ENCODE data around the gene POLE. TPM values are rescaled to one million over a fixed set of nuclear protein-coding genes. Genes with fewer than 3 reads are reported as not detected.

Gene POLE
- polyA plus RNA-seq, 1 of the 3 experiments (the other 2 are of a cell fraction) = 20.1 TPM

GRCh38 chr12:132603240-132604150, 83.6 kb downstream of the POLE start:
- Histone ChIP-seq H3K9ac (no peak overlapping the region), H4K20me1 (ENCODE audit: insufficient read depth) (no peaks in the 10 kb centered on the region), H2AFZ (ENCODE audit: low read depth) (no peak overlapping the region), H3K4me3 (ENCODE audit: low read depth in 2 of 2, low read length in 1 of 2) (no peak overlapping the region; a peak in 1 of 4 replicates), H3K9me3 (no peaks in the 10 kb centered on the region), H3K79me2 (ENCODE audit: insufficient read depth) (no peaks in the 10 kb centered on the region), H3K4me1 (ENCODE audit: control insufficient read depth in 1 of 2, insufficient read depth in 2 of 2, low read depth in 1 of 2, low read length in 1 of 2) (peaks cover 0 to 22% of the 10 kb centered on the region in 2 experiments; a peak in 1 of 4 replicates), H3F3A (replicated peaks; ENCODE audit: insufficient read depth) (peaks cover 17% of the 10 kb centered on the region), H3K4me2 (no peak overlapping the region), H3K27me3 (ENCODE audit: insufficient read depth) (peaks cover 63% of the 10 kb centered on the region), H3K36me3 (replicated peaks in 1 of 2; ENCODE audit: control insufficient read depth in 1 of 2, insufficient read depth in 2 of 2, low read length in 1 of 2) (no peaks in the 10 kb centered on the region), H3K27ac (ENCODE audit: low read depth in 2 of 2, low read length in 1 of 2) (no peak overlapping the region), H3K9me2 (no peaks in the 10 kb centered on the region)
- peak; percentile 62 for DNase-seq
- no peak for TF ChIP-seq RAD21 (IDR thresholded peaks at IDR 0.05; ENCODE audit: low read length)
- no peak for TF ChIP-seq CHD2 (IDR thresholded peaks at IDR 0.05; ENCODE audit: low read length, partially characterized antibody)
- TF ChIP-seq MEF2A (IDR thresholded peaks at IDR 0.05; ENCODE audit: borderline replicate concordance, low read depth) = no peak
- TF ChIP-seq NRF1 (IDR thresholded peaks at IDR 0.05; ENCODE audit: low read depth, low read length) = no peak
- TF ChIP-seq RFX5 (IDR thresholded peaks at IDR 0.05; ENCODE audit: low read length) = no peak
- no peak for TF ChIP-seq YY1 (IDR thresholded peaks at IDR 0.05; ENCODE audit: low read depth)
- no peak for TF ChIP-seq RXRA (IDR thresholded peaks at IDR 0.05; ENCODE audit: borderline replicate concordance, low read depth)
- TF ChIP-seq IRF3 (IDR thresholded peaks at IDR 0.05; ENCODE audit: low read depth, low read length) = no peak
- no peak for TF ChIP-seq SIN3A (IDR thresholded peaks at IDR 0.05; ENCODE audit: borderline replicate concordance, low read depth, low read length)
- TF ChIP-seq, protein P1, sequence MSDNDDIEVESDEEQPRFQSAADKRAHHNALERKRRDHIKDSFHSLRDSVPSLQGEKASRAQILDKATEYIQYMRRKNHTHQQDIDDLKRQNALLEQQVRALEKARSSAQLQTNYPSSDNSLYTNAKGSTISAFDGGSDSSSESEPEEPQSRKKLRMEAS (IDR thresholded peaks at IDR 0.05; ENCODE audit: low read depth) = no peak
- no peak for TF ChIP-seq MXI1 (IDR thresholded peaks at IDR 0.05; ENCODE audit: low read depth, low read length)
- no peak for TF ChIP-seq FOXM1 (IDR thresholded peaks at IDR 0.05; ENCODE audit: low read depth)
- no peak for TF ChIP-seq REST (IDR thresholded peaks at IDR 0.05; ENCODE audit: low read depth, low read length)
- no peak for TF ChIP-seq EZH2phosphoT487 (IDR thresholded peaks at IDR 0.05; ENCODE audit: borderline replicate concordance, low read depth)
- no peak for TF ChIP-seq TAF1 (IDR thresholded peaks at IDR 0.05; ENCODE audit: borderline replicate concordance, low read depth, low read length)
- no peak for TF ChIP-seq RCOR1 (IDR thresholded peaks at IDR 0.05; ENCODE audit: low read length)
- TF ChIP-seq TCF12 (IDR thresholded peaks at IDR 0.05) = no peak
- no peak for TF ChIP-seq USF1 (IDR thresholded peaks at IDR 0.05; ENCODE audit: borderline replicate concordance, low read depth)
- TF ChIP-seq GABPA (IDR thresholded peaks at IDR 0.05; ENCODE audit: low read depth) = no peak
- TF ChIP-seq NFIC (IDR thresholded peaks at IDR 0.05; ENCODE audit: borderline replicate concordance) = no peak
- ChIA-PET CTCF (interaction anchor here (1.0 to 7.4 kb wide), 6 partner anchors 8 to 189 kb away, joined by 3 to 122 read pairs (median 5); partner anchors contain the start of genes LRCOL1 and P2RX2), POLR2A (no interaction called here)
- 71% methylated on average over 42 of the region's 67 CpGs for WGBS (ENCODE audit: low lambda C conversion rate)

Data from SK-N-SH (cell line).